H1 (cell line): ENCODE data around the gene CCDC192. TPM values are rescaled to one million over a fixed set of nuclear protein-coding genes. Genes with fewer than 3 reads are reported as not detected.

Experiments
- CTCF ChIA-PET: fragments of 300-600 bp; sonication (Branson Sonifier 250); formaldehyde crosslinking; loops from one replicate; lab custom pipeline; 2021; ENCODE audit not compliant: partially characterized antibody; lab: Charles Lee
- POLR2A ChIA-PET: fragments of 300-600 bp; sonication (Branson Sonifier 250); formaldehyde crosslinking; loops from one replicate; lab custom pipeline; 2021; ENCODE audit warnings: inconsistent platforms; ENCODE audit not compliant: partially characterized antibody; lab: Charles Lee
- DNase-seq, 2 experiments: peaks; one replicate each; pipeline versions ENCODE4 v3.0.0 to v3.0.0-alpha.2; 2010 to 2022; ENCODE audit warnings: low spot score in 2 of 2, low read depth in 1 of 2, mixed read lengths in 1 of 2
- FAIRE-seq: peaks from 2 replicates; lab custom pipeline; 2011; peaks lifted over from hg19 to GRCh38; lab: Jason Lieb, UNC
- H2AFZ ChIP-seq: 2 replicates; pipeline ENCODE4 v1.8.1; 2012; ENCODE audit warnings: low read length, inconsistent platforms
- H2AK5ac ChIP-seq: 2 replicates; pipeline ENCODE4 v1.6.1; 2013; ENCODE audit warnings: low read depth, low read length
- H2BK120ac ChIP-seq: replicated peaks from 2 replicates; pipeline ENCODE3; 2013; ENCODE audit warnings: low read depth, low read length, inconsistent platforms
- H2BK12ac ChIP-seq: 2 replicates; pipeline ENCODE4 v1.6.1; 2013; ENCODE audit warnings: low read depth, low read length
- H2BK15ac ChIP-seq: 2 replicates; pipeline ENCODE4 v1.6.1; 2013; ENCODE audit warnings: low read length
- H2BK20ac ChIP-seq: 2 replicates; pipeline ENCODE4 v1.6.1; 2013; ENCODE audit warnings: low read length
- H2BK5ac ChIP-seq: 2 replicates; pipeline ENCODE4 v1.6.1; 2013; ENCODE audit warnings: low read depth, low read length
- H3K14ac ChIP-seq: 2 replicates; pipeline ENCODE4 v1.6.1; 2013; ENCODE audit warnings: inconsistent platforms; ENCODE audit not compliant: insufficient read length
- H3K18ac ChIP-seq: 2 replicates; pipeline ENCODE4 v1.6.1; 2013; ENCODE audit warnings: low read length; ENCODE audit errors: extremely low read depth
- H3K23ac ChIP-seq: 2 replicates; pipeline ENCODE4 v1.6.1; 2013; ENCODE audit warnings: inconsistent platforms; ENCODE audit not compliant: insufficient read length
- H3K23me2 ChIP-seq: 2 replicates; pipeline ENCODE4 v1.6.1; 2013; ENCODE audit warnings: low read depth, low read length
- H3K27ac ChIP-seq: 2 replicates; pipeline ENCODE4 v1.6.1; 2011; ENCODE audit warnings: low read depth, low read length, inconsistent platforms
- H3K27me3 ChIP-seq, 4 experiments: replicated peaks in 1 of 4; 1 replicate in 1 of 4; 2 replicates in 3 of 4; pipeline versions ENCODE4 v1.6.1 to v1.8.1; 2011 to 2013; ENCODE audit warnings: low read length in 3 of 4, mild to moderate bottlenecking in 3 of 4, inconsistent platforms in 2 of 4, mixed read lengths in 2 of 4, moderate library complexity in 1 of 4; ENCODE audit not compliant: control insufficient read depth in 3 of 4, insufficient read depth in 3 of 4; ENCODE audit errors: extremely low read depth in 1 of 4
- H3K36me3 ChIP-seq, 4 experiments: 2 replicates each; pipeline versions ENCODE4 v1.6.1 to v1.8.1; 2011 to 2013; ENCODE audit warnings: mild to moderate bottlenecking in 4 of 4, low read length in 3 of 4, moderate library complexity in 2 of 4, control low read depth in 1 of 4, inconsistent platforms in 1 of 4; ENCODE audit not compliant: insufficient read depth in 4 of 4, control insufficient read depth in 2 of 4
- H3K4ac ChIP-seq: replicated peaks from 2 replicates; pipeline ENCODE3; 2013; ENCODE audit warnings: low read length, low read depth, mixed read lengths, inconsistent platforms; ENCODE audit not compliant: insufficient read length
- H3K4me1 ChIP-seq, 4 experiments: replicated peaks in 1 of 4; 1 replicate in 1 of 4; 2 replicates in 3 of 4; pipeline versions ENCODE4 v1.6.1 to v1.8.1; 2011 to 2013; ENCODE audit warnings: low read length in 3 of 4, inconsistent platforms in 2 of 4, mixed read lengths in 1 of 4; ENCODE audit not compliant: insufficient read depth in 4 of 4, control insufficient read depth in 3 of 4
- H3K4me2 ChIP-seq, 2 experiments: 2 replicates each; pipeline versions ENCODE4 v1.6.1 to v1.8.1; 2011 to 2013; ENCODE audit warnings: low read depth in 2 of 2, low read length in 2 of 2, control low read depth in 1 of 2, inconsistent platforms in 1 of 2, mild to moderate bottlenecking in 1 of 2; ENCODE audit not compliant: insufficient read depth in 1 of 2
- H3K4me3 ChIP-seq, 4 experiments: fragments of 200-600, 300-600 bp in 1 of 4; sonication (generic), shearing (Covaris generic), sonication (Bioruptor Twin) in 1 of 4; 2 replicates each; pipeline versions ENCODE4 v1.5.1 to v1.8.1; 2011 to 2016; ENCODE audit warnings: low read length in 4 of 4, low read depth in 3 of 4, control low read depth in 2 of 4, inconsistent platforms in 2 of 4, mild to moderate bottlenecking in 2 of 4, mixed read lengths in 1 of 4, moderate library complexity in 1 of 4; ENCODE audit not compliant: insufficient read depth in 2 of 4; ENCODE audit errors: extremely low read depth in 1 of 4
- H3K56ac ChIP-seq: replicated peaks from 2 replicates; pipeline ENCODE3; 2013; ENCODE audit warnings: low read depth, mild to moderate bottlenecking, mixed read lengths, low read length, inconsistent platforms; ENCODE audit not compliant: insufficient read length
- H3K79me1 ChIP-seq: 2 replicates; pipeline ENCODE4 v1.6.1; 2013; ENCODE audit warnings: low read depth, low read length, control low read depth
- H3K79me2 ChIP-seq, 2 experiments: 2 replicates each; pipeline versions ENCODE4 v1.6.1 to v1.8.1; 2012 to 2013; ENCODE audit warnings: low read length in 2 of 2, mild to moderate bottlenecking in 2 of 2, inconsistent platforms in 1 of 2; ENCODE audit not compliant: insufficient read depth in 2 of 2, control insufficient read depth in 1 of 2
- H3K9ac ChIP-seq, 4 experiments: replicated peaks in 1 of 4; 1 replicate in 1 of 4; 2 replicates in 3 of 4; pipeline versions ENCODE4 v1.6.1 to v1.8.1; 2011 to 2013; ENCODE audit warnings: low read depth in 3 of 4, low read length in 3 of 4, control low read depth in 2 of 4, mild to moderate bottlenecking in 2 of 4, moderate library complexity in 2 of 4, inconsistent platforms in 1 of 4; ENCODE audit errors: extremely low read depth in 1 of 4
- H3K9me3 ChIP-seq, 2 experiments: 2 replicates each; pipeline versions ENCODE4 v1.6.1 to v1.8.1; 2012 to 2013; ENCODE audit warnings: mild to moderate bottlenecking in 2 of 2, moderate library complexity in 2 of 2, control low read depth in 1 of 2, inconsistent platforms in 1 of 2, low read depth in 1 of 2, low read length in 1 of 2, mixed read lengths in 1 of 2; ENCODE audit not compliant: insufficient read depth in 2 of 2
- H4K20me1 ChIP-seq, 2 experiments: replicated peaks in 1 of 2; 2 replicates each; pipeline versions ENCODE3 to v1.8.1; 2011 to 2013; ENCODE audit warnings: inconsistent platforms in 2 of 2, low read length in 2 of 2, mild to moderate bottlenecking in 1 of 2; ENCODE audit not compliant: insufficient read depth in 2 of 2, control insufficient read depth in 1 of 2
- H4K5ac ChIP-seq: 2 replicates; pipeline ENCODE4 v1.6.1; 2013; ENCODE audit warnings: low read length, low read depth, mixed read lengths, inconsistent platforms; ENCODE audit not compliant: insufficient read length
- H4K8ac ChIP-seq: 2 replicates; pipeline ENCODE4 v1.8.0; 2013; ENCODE audit warnings: mild to moderate bottlenecking, moderate library complexity, low read length, inconsistent platforms; ENCODE audit not compliant: insufficient read depth; ENCODE audit errors: extremely low read depth
- H4K91ac ChIP-seq: replicated peaks from 2 replicates; pipeline ENCODE3; 2013; ENCODE audit warnings: low read length, mixed read lengths, inconsistent platforms; ENCODE audit not compliant: insufficient read length
- CHD2 ChIP-seq: IDR thresholded peaks from 2 replicates; pipeline ENCODE4 v1.6.1; 2012; ENCODE audit warnings: low read length, improper control_type of control experiment
- SIN3A ChIP-seq, 2 experiments: IDR thresholded peaks in 1 of 2; conservative IDR thresholded peaks in 1 of 2; 2 replicates each; pipeline ENCODE4 v1.6.1; 2011 to 2012; ENCODE audit warnings: low read length in 2 of 2, improper control_type of control experiment in 1 of 2, low read depth in 1 of 2, mild to moderate bottlenecking in 1 of 2
- WGBS, 2 experiments: shearing (Covaris generic) in 1 of 2; methylation state at CpG; one replicate each; pipeline versions ENCODE4 v1.1.6 to v1.1.7; 2013 to 2015; ENCODE audit warnings: low lambda C conversion rate in 2 of 2, mixed read lengths in 2 of 2, inconsistent platforms in 1 of 2, low coverage in 1 of 2, missing lambda C conversion rate in 1 of 2; ENCODE audit not compliant: insufficient replicate concordance in 2 of 2, insufficient coverage in 1 of 2, insufficient read length in 1 of 2; ENCODE audit errors: extremely low coverage in 1 of 2, missing lambda C conversion rate in 1 of 2; 5-methylcytosine and 5-hydroxymethylcytosine counted together
- polyA plus RNA-seq, 7 experiments: library from polyadenylated mRNA; depleted of rRNA in 3 of 7; stranded (reverse) in 5 of 7; unstranded in 2 of 7; fragments of >200 nt in 5 of 7; fragments of 200-250 nt in 2 of 7; gene quantifications; 1 replicate in 5 of 7; 2 replicates in 1 of 7; 4 replicates in 1 of 7; pipeline versions ENCODE4 v1.2.1 to v1.2.3, GENCODE V29; 2011 to 2013; ENCODE audit warnings: missing spikeins in 2 of 7, mixed read lengths in 2 of 7
- total RNA-seq: library from RNA; stranded (reverse); fragmentation: NEBNext Ultra II Directional; extraction: Animal tissue kit (Norgen Biotek cat#: 25700); gene quantifications from 2 replicates; pipeline ENCODE4 v1.2.1, GENCODE V29; 2021

CCDC192 gene
- total and polyA plus RNA-seq, 2 of the 8 experiments (the other 6 are each of a cell fraction or from before 2014, with no cell fraction given), result 0.61 TPM; not detected in 1

- ChIA-PET CTCF (interaction anchor here (1.5 kb wide), 1 partner anchor 25 kb away, joined by 4 read pairs; no protein-coding TSS in a partner anchor), POLR2A (no interaction called here)
- Histone ChIP-seq H2AK5ac (no peak overlapping the region), H3K79me1 (no peaks in the 10 kb centered on the region), H3K9ac (no peak overlapping the region), H3K27me3 (no peaks in the 10 kb centered on the region), H3K79me2 (no peaks in the 10 kb centered on the region), H3K56ac (no peak overlapping the region), H2AFZ (no peak overlapping the region), H4K5ac (no peak overlapping the region), H4K20me1 (no peaks in the 10 kb centered on the region), H4K8ac (no peak overlapping the region), H2BK5ac (no peak overlapping the region), H3K23ac (no peak overlapping the region), H3K27ac (no peak overlapping the region), H3K4me2 (no peak overlapping the region), H3K4ac (no peak overlapping the region), H3K4me3 (no peak overlapping the region), H3K14ac (no peak overlapping the region), H2BK15ac (no peak overlapping the region), H3K18ac (no peak overlapping the region), H3K36me3 (no peaks in the 10 kb centered on the region), H3K23me2 (no peaks in the 10 kb centered on the region), H3K4me1 (no peaks in the 10 kb centered on the region), H3K9me3 (peaks cover 0 to 3% of the 10 kb centered on the region in 2 experiments; a peak in 1 of 4 replicates), H2BK120ac (no peak overlapping the region), H2BK20ac (no peak overlapping the region), H2BK12ac (no peak overlapping the region), H4K91ac (no peak overlapping the region)
- no peak for DNase-seq
- FAIRE-seq, result no peak
- TF ChIP-seq SIN3A (conservative IDR thresholded peaks at IDR 0.05 in 1 of 2, IDR thresholded peaks at IDR 0.05 in 1 of 2; ENCODE audit: low read depth in 1 of 2, low read length in 2 of 2) (no peak), CHD2 (no peak)
- WGBS, 2 experiments, result 78% methylated on average over 1 of the region's 1 CpG; no CpG with 5 or more reads in 1 of the 2 experiments
Observed at GRCh38 chr5:127772531-127772930, 69.3 kb downstream of the CCDC192 start.
